ENCODE measurements around the gene MRAP2. TPM values are rescaled to one million over a fixed set of nuclear protein-coding genes. Genes with fewer than 3 reads are reported as not detected.

MRAP2 gene
- total and polyA plus RNA-seq, 2 of the 13 experiments (the other 11 are each of a cell fraction or from before 2014, with no cell fraction given), result 0.33 to 3.5 TPM

GRCh38 chr6:84093441-84094435 lies 60.2 kb downstream of the MRAP2 start:
- intact Hi-C loops (cut with micrococcal nuclease; ENCODE audit: unreplicated experiment), result no loop called here
- H3K4me1 ChIP-seq (ENCODE audit: insufficient read depth, low read length), result peaks cover 26% of the 10 kb centered on the region
- H3K27ac ChIP-seq (ENCODE audit: extremely low read length, insufficient read depth, low read length), result no peak overlapping the region
- no peak overlapping the region for H2AFZ ChIP-seq (ENCODE audit: low read length)
- FAIRE-seq (no peak), ATAC-seq (no peak), DNase-seq (ENCODE audit: low spot score) (no peak)
- no peak overlapping the region for H3K9ac ChIP-seq (ENCODE audit: insufficient read depth, low read depth, low read length)
- BruUV-seq (replicated peaks), result no TSS peak
- H3K4me2 ChIP-seq (ENCODE audit: low read depth, low read length), result no peak overlapping the region
- no peaks in the 10 kb centered on the region for H3K9me3 ChIP-seq (ENCODE audit: low read length)
- no peaks in the 10 kb centered on the region for H4K20me1 ChIP-seq (ENCODE audit: insufficient read depth, low read length)
- ChIA-PET CTCF (ENCODE audit: low intra/inter-chr PET ratio, low total read pairs) (no interaction called here), POLR2A (no interaction called here)
- no peaks in the 10 kb centered on the region for H3K79me2 ChIP-seq (ENCODE audit: insufficient read depth, low read length)
- in situ Hi-C loops (cut with HindIII; ENCODE audit: extremely low pct_ligation_motif_present, low pct_unique_long_range_greater_than_20kb), result no loop called here
- H3K36me3 ChIP-seq (replicated peaks in 1 of 2; ENCODE audit: control insufficient read depth in 1 of 2, insufficient read depth in 2 of 2, low read length in 2 of 2), result no peaks in the 10 kb centered on the region
- TF ChIP-seq NFYB (CRISPR knock-in tag; IDR thresholded peaks at IDR 0.05) (no peak), KLF16 (CRISPR knock-in tag; IDR thresholded peaks at IDR 0.05) (no peak), ZNF367 (CRISPR knock-in tag; IDR thresholded peaks at IDR 0.05; ENCODE audit: borderline replicate concordance) (no peak), YY1 (IDR thresholded peaks at IDR 0.05; ENCODE audit: insufficient read depth, insufficient replicate concordance, low read depth, low read length) (no peak), NFYC (CRISPR knock-in tag; IDR thresholded peaks at IDR 0.05) (no peak), HBP1 (CRISPR knock-in tag; IDR thresholded peaks at IDR 0.05; ENCODE audit: low read depth) (no peak), HCFC1 (IDR thresholded peaks at IDR 0.05; ENCODE audit: low read depth, low read length) (no peak), POGK (CRISPR knock-in tag; conservative IDR thresholded peaks at IDR 0.05) (no peak), SMARCE1 (IDR thresholded peaks at IDR 0.05; ENCODE audit: borderline replicate concordance) (no peak)
- 41% methylated on average over 4 of the region's 4 CpGs for WGBS (ENCODE audit: low lambda C conversion rate)
- no peaks in the 10 kb centered on the region for H3K27me3 ChIP-seq (ENCODE audit: control insufficient read depth in 1 of 2, insufficient read depth in 2 of 2, low read length in 2 of 2)
- H3K4me3 ChIP-seq (replicated peaks in 1 of 3; ENCODE audit: insufficient read depth in 1 of 3, low read depth in 2 of 3, low read length in 3 of 3), result no peak overlapping the region
